Esophagus squamous epithelium (tissue), 5 donors: ENCODE measurements around the gene FAM163B. TPM values are rescaled to one million over a fixed set of nuclear protein-coding genes. Genes with fewer than 3 reads are reported as not detected.

Source experiments
- DNase-seq: peaks from one replicate; lab custom pipeline; 2025; lab: John Stamatoyannopoulos, UW
- H3K27ac ChIP-seq, 4 donors: fragments of 200-600 bp; sonication (generic); one replicate each; pipeline ENCODE4 v1.5.1; 2016 to 2019; ENCODE audit warnings: mild to moderate bottlenecking in 1 of 4
- H3K27me3 ChIP-seq, 4 donors: fragments of 200-600 bp; sonication (generic); 1 replicate in 3 of 4; 2 replicates in 1 of 4; pipeline versions ENCODE4 v1.5.1 to v1.6.0; 2017 to 2021; ENCODE audit warnings: antibody characterized with exemption in 1 of 4
- H3K36me3 ChIP-seq, 3 donors: fragments of 200-600 bp; sonication (generic); one replicate each; pipeline ENCODE4 v1.5.1; 2016 to 2019
- H3K4me1 ChIP-seq, 3 donors: fragments of 200-600 bp; sonication (generic); one replicate each; pipeline ENCODE4 v1.5.1; 2017 to 2019
- H3K4me3 ChIP-seq, 4 donors: fragments of 200-600 bp; sonication (generic); 1 replicate in 3 of 4; 2 replicates in 1 of 4; pipeline ENCODE4 v1.5.1; 2016 to 2019; ENCODE audit warnings: mild to moderate bottlenecking in 2 of 4, moderate library complexity in 1 of 4
- H3K9me3 ChIP-seq, 3 donors: fragments of 200-600 bp; sonication (generic); one replicate each; pipeline ENCODE4 v1.5.1; 2016 to 2019
- POLR2A ChIP-seq, 4 donors: fragments of 450-650 bp; IDR thresholded peaks; one replicate each; pipeline ENCODE4 v1.6.1; 2017; ENCODE audit warnings: antibody characterized with exemption in 4 of 4, mild to moderate bottlenecking in 4 of 4, moderate library complexity in 3 of 4
- WGBS, 2 donors: methylation state at CpG; one replicate each; pipeline ENCODE4 v1.1.5; 2018; 5-methylcytosine and 5-hydroxymethylcytosine counted together
- intact Hi-C: fragments of 100-400 bp; cut with DNase I; formaldehyde crosslinking; loops from one replicate; pipeline ENCODE4 v1.15.0; 2022
- total RNA-seq, 4 donors: library from RNA; depleted of rRNA; stranded (reverse); fragments of >200 nt; gene quantifications; one replicate each; pipeline ENCODE4 v1.1.0, GENCODE V29; 2016
- TF ChIP-seq, protein P1 (sequence below), 6 experiments: fragments of 450-650 bp in 4 of 6; fragments of 200-600 bp in 2 of 6; sonication (generic) in 2 of 6; IDR thresholded peaks; one replicate each; pipeline ENCODE4 v1.5.1; 2016 to 2019; ENCODE audit warnings: antibody characterized with exemption in 6 of 6, mild to moderate bottlenecking in 4 of 6, moderate library complexity in 4 of 6
- donor health status: DM: yes; HTN: yes; CAD: no.

FAM163B gene
- total RNA-seq, 4 donors from 2014 or later, result not detected

DNA sequence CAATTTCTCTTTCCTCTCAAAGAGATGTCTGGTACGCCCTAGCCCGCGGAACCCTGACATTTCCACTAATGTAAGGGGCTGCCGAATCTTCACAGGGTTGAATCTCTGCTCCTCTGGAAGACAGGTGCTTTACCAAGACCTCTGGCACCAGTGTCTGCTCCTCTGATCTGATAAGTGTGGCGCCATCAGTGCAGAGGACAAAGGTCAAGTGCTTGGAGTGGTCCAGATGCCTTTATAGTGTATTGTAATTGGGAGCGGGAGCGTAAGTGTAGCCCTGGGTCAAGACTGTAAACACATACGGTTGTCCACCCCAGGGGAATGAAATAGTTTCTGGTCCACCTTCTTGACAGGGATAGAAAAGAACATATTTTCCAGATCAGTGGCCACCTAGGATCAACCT is 57.0 kb downstream of the FAM163B start:
- Histone ChIP-seq H3K4me3 (no peak overlapping the region), H3K4me1 (peaks cover 0 to 2% (median 0%) of the 10 kb centered on the region in 3 donors), H3K9me3 (no peaks in the 10 kb centered on the region), H3K27ac (no peak overlapping the region), H3K27me3 (peaks cover 0 to 1% (median 0%) of the 10 kb centered on the region in 4 donors), H3K36me3 (no peaks in the 10 kb centered on the region)
- 91 to 100% methylated on average over 6 to 7 of the region's 8 CpGs for WGBS, 2 donors
- DNase-seq, result no peak
- TF ChIP-seq POLR2A (IDR thresholded peaks at IDR 0.05), result no peak
- TF ChIP-seq, protein P1, sequence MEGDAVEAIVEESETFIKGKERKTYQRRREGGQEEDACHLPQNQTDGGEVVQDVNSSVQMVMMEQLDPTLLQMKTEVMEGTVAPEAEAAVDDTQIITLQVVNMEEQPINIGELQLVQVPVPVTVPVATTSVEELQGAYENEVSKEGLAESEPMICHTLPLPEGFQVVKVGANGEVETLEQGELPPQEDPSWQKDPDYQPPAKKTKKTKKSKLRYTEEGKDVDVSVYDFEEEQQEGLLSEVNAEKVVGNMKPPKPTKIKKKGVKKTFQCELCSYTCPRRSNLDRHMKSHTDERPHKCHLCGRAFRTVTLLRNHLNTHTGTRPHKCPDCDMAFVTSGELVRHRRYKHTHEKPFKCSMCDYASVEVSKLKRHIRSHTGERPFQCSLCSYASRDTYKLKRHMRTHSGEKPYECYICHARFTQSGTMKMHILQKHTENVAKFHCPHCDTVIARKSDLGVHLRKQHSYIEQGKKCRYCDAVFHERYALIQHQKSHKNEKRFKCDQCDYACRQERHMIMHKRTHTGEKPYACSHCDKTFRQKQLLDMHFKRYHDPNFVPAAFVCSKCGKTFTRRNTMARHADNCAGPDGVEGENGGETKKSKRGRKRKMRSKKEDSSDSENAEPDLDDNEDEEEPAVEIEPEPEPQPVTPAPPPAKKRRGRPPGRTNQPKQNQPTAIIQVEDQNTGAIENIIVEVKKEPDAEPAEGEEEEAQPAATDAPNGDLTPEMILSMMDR (IDR thresholded peaks at IDR 0.05), result no peak
- intact Hi-C loops, result no loop called here

DNA sequence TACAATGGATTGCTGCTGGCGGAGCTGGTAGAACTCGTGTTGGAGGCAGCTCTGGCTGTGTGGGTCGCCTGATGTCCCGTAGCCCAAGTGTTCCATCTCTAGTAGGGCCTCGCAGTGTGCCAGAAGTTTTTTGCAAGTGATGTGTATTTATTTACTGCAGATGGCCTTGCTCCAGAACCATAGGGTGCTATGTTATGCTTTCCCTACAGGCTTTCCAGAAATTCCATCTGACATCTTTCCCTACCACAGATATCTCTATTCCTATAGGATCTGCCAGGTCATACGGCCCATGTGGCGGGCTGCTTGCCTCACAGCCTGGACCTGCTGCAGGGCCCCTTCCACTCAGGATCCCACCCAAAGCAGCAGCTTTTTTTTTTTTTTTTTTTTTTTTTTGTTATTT is 57.7 kb downstream of the FAM163B start:
- TF ChIP-seq, protein P1 (IDR thresholded peaks at IDR 0.05), result no peak
- TF ChIP-seq POLR2A (IDR thresholded peaks at IDR 0.05), result no peak
- no peak for DNase-seq
- no peak overlapping the region for H3K4me3 ChIP-seq
- intact Hi-C loops, result no loop called here
- H3K36me3 ChIP-seq, result no peaks in the 10 kb centered on the region
- H3K9me3 ChIP-seq, result no peaks in the 10 kb centered on the region
- 74 to 78% methylated on average over 4 to 7 of the region's 7 CpGs for WGBS, 2 donors
- H3K4me1 ChIP-seq, result peaks cover 0 to 5% (median 0%) of the 10 kb centered on the region in 3 donors
- H3K27ac ChIP-seq, result no peak overlapping the region
- no peaks in the 10 kb centered on the region for H3K27me3 ChIP-seq

DNA sequence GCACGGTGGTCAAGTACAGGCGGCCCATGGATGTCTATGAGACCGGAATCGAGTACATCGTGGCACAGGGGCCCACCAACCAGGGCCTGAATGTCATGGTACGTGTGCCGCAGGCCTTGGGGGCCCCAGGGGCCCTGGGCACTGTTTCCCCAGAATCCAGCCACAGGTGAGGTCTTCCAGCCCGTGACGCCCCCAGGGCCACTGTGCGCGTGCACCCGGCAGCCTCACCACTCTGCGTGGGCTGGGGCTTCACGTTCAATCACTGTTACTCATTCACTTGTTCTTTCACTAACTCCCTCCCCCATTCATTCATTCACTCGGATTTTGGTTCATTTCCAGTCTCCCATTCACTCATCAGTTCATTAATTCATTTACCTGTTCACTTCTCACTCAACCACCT is 62.1 kb downstream of the FAM163B start:
- WGBS, 2 donors, result 63 to 79% methylated on average over 9 to 14 of the region's 15 CpGs
- Histone ChIP-seq H3K9me3 (no peaks in the 10 kb centered on the region), H3K36me3 (no peaks in the 10 kb centered on the region), H3K27ac (no peak overlapping the region), H3K27me3 (no peaks in the 10 kb centered on the region), H3K4me1 (peaks cover 0 to 34% (median 3%) of the 10 kb centered on the region in 3 donors), H3K4me3 (no peak overlapping the region)
- TF ChIP-seq, protein P1 (IDR thresholded peaks at IDR 0.05), result no peak
- no peak for TF ChIP-seq POLR2A (IDR thresholded peaks at IDR 0.05)
- no peak for DNase-seq
- intact Hi-C loops, result no loop called here

DNA sequence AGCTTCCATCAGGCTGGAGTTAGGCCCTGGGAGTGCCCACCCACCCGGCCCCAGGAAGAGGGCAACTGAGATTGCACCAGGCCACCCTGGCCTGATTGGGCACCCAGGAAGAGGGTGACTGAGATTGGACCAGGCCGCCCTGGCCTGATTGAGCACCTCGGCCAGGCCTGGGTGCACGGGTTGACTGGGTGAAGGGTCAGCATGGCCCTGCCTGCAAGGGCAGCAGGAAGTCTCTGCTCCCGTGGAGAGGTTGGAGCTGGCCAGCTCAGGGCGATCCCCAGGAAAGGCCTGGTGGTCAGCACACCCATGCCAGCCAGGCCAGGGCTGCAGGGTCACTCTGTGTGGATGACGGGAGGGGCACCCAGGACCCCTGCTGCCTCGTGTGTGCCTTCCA is 62.9 kb downstream of the FAM163B start:
- intact Hi-C loops, result no loop called here
- Histone ChIP-seq H3K36me3 (no peaks in the 10 kb centered on the region), H3K4me1 (peaks cover 0 to 34% (median 3%) of the 10 kb centered on the region in 3 donors), H3K9me3 (no peaks in the 10 kb centered on the region), H3K27me3 (no peaks in the 10 kb centered on the region), H3K4me3 (no peak overlapping the region), H3K27ac (no peak overlapping the region)
- TF ChIP-seq POLR2A (IDR thresholded peaks at IDR 0.05), result no peak
- TF ChIP-seq, protein P1 (IDR thresholded peaks at IDR 0.05), result no peak
- 83% methylated on average over 1 of the region's 8 CpGs; no CpG with 5 or more reads in 1 of the 2 donors for WGBS, 2 donors
- DNase-seq, result no peak

DNA sequence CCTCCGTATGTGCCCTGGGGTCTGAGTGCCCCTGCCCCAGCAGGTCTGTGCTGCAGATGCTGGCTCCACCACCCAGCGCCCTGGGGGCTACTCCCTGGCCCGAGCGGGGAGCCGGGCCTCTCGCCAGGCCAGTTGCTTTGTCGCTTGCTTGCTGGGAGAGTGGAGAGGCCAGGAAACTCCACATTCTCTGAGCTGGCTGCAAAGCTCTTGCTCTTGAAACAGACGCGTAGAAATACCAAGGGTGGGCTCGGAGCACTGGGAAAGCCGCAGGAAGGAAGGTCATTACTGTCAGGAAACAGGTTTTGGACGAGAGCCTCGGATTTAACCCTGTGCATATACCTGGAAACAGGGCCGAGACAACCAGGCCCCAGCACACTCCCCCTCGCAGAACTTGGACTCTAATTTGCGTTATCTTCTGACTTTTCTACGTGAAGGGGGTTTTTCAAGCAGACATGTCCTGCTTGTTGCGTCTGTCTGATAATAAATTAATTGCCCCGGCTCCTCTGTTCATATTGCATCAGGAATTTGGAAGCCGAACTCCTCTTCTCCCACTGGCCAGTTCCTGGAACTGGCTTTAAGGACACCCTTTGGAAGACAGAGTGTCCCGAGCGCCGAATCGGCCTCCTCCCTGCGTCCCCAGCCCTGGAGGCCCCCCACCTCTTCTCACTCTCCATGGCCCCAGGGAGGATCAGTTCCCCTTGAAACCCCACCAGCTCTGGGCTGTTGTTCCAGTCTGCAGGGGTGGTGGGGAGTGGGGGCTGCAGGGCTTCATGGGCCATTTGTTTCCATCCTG is 63.5 kb downstream of the FAM163B start:
- WGBS, 2 donors, result 60 to 62% methylated on average over 10 to 15 of the region's 25 CpGs
- intact Hi-C loops, result no loop called here
- H3K27ac ChIP-seq, result peak overlapping the region in 2 of 4 donors; percentile 24 to 26
- H3K4me1 ChIP-seq, result peaks cover 0 to 35% (median 3%) of the 10 kb centered on the region in 3 donors
- H3K4me3 ChIP-seq, result no peak overlapping the region
- no peaks in the 10 kb centered on the region for H3K9me3 ChIP-seq
- no peaks in the 10 kb centered on the region for H3K36me3 ChIP-seq
- H3K27me3 ChIP-seq, result no peaks in the 10 kb centered on the region
- no peak for DNase-seq
- TF ChIP-seq, protein P1 (IDR thresholded peaks at IDR 0.05), result no peak
- no peak for TF ChIP-seq POLR2A (IDR thresholded peaks at IDR 0.05)
